ENCODE results near the gene GAS7.

- TF ChIP-seq CTCF (IDR thresholded peaks at IDR 0.05) (no peak), POLR2A (IDR thresholded peaks at IDR 0.05) (no peak)
Observed at GRCh38 chr17:9931144-9931741, 267.2 kb downstream of the GAS7 start.
